Activated T-cell treated with anti-CD3 and anti-CD28 coated beads, Interleukin-2, amount 50 U/mL, for 48 hours (primary cell): ENCODE results near the gene SDHAF4.
"Not testable (repeated sequence)": the region's sequence is repeated elsewhere in the genome, so short reads cannot be mapped to it uniquely, and the experiment has no call there.

Source experiments
- DNase-seq, 2 experiments: peaks; one replicate each; pipeline ENCODE4 v3.0.0-alpha.2; 2020

The SDHAF4 gene

GRCh38 chr6:70566751-70567382 is at the start of gene SDHAF4:
SDHAF4 (plus strand) TSS chr6:70566930; CDS start chr6:70566941, 11 bp downstream.
- peak; percentile 97 for DNase-seq

GRCh38 chr6:70518723-70519122 is 48.0 kb upstream of the SDHAF4 start:
- no peak for DNase-seq

GRCh38 chr6:70520575-70520974 is 46.2 kb upstream of the SDHAF4 start:
- DNase-seq: no peak

GRCh38 chr6:70524721-70525286 is 41.9 kb upstream of the SDHAF4 start:
- no peak for DNase-seq

GRCh38 chr6:70527071-70527737 is 39.5 kb upstream of the SDHAF4 start:
- no peak for DNase-seq

- no peak for DNase-seq
These were observed 36.7 kb upstream of the SDHAF4 start for GRCh38 chr6:70530023-70530422.

- DNase-seq: no peak
These were observed 35.6 kb upstream of the SDHAF4 start for GRCh38 chr6:70531133-70531532.

GRCh38 chr6:70537266-70537665 is 29.5 kb upstream of the SDHAF4 start:
- DNase-seq: no peak

GRCh38 chr6:70538376-70538775 is 28.4 kb upstream of the SDHAF4 start:
- no peak for DNase-seq

GRCh38 chr6:70547313-70547712 is 19.4 kb upstream of the SDHAF4 start:
- no peak for DNase-seq

GRCh38 chr6:70547905-70548304 is 18.8 kb upstream of the SDHAF4 start:
- no peak for DNase-seq

GRCh38 chr6:70549327-70549726 is 17.4 kb upstream of the SDHAF4 start:
- DNase-seq: no peak

GRCh38 chr6:70551566-70551965 is 15.2 kb upstream of the SDHAF4 start:
- no peak for DNase-seq

GRCh38 chr6:70552286-70552940 is 14.3 kb upstream of the SDHAF4 start:
- not testable (repeated sequence) for DNase-seq

GRCh38 chr6:70552974-70553373 is 13.8 kb upstream of the SDHAF4 start:
- no peak for DNase-seq

- no peak for DNase-seq
These were observed 8.7 kb upstream of the SDHAF4 start for GRCh38 chr6:70557998-70558397.

- not testable (repeated sequence) for DNase-seq
These were observed 4.3 kb upstream of the SDHAF4 start for GRCh38 chr6:70562401-70562800.

- no peak for DNase-seq
These were observed 3.2 kb upstream of the SDHAF4 start for GRCh38 chr6:70563530-70563929.

GRCh38 chr6:70574643-70575042 is 7.9 kb downstream of the SDHAF4 start:
- no peak for DNase-seq

- no peak for DNase-seq
These were observed 9.3 kb downstream of the SDHAF4 start for GRCh38 chr6:70575899-70576495.

- no peak for DNase-seq
These were observed 19.4 kb downstream of the SDHAF4 start for GRCh38 chr6:70586114-70586513.

GRCh38 chr6:70590400-70590799 is 23.7 kb downstream of the SDHAF4 start:
- DNase-seq: no peak

- DNase-seq: no peak
These were observed 25.8 kb downstream of the SDHAF4 start for GRCh38 chr6:70592391-70593117.
